Panc1 (cell line): Measurements from ENCODE around the gene TMEM62. TPM values are rescaled to one million over a fixed set of nuclear protein-coding genes. Genes with fewer than 3 reads are reported as not detected.

Source experiments
- ATAC-seq: fragments of 200-7000 bp; cut with Tn5 transposase; 2 replicates; pipeline ENCODE4 v1.9.1; 2020; ENCODE audit warnings: mild to moderate bottlenecking, moderate library complexity
- Bru-seq: library from RNA; stranded (reverse); fragments of 400-500 nt; gene quantifications from one replicate; lab custom pipeline; 2021; lab: Mats Ljungman, UMichigan
- BruChase-seq, 2 experiments: library from RNA; stranded (reverse); fragments of 400-500 nt; gene quantifications; one replicate each; lab custom pipeline; 2021; lab: Mats Ljungman, UMichigan
- BruUV-seq: library from RNA; stranded (reverse); fragments of 400-500 nt; replicated peaks from 2 replicates; lab custom pipeline; 2021; lab: Mats Ljungman, UMichigan
- CTCF ChIA-PET: fragments of 300-600 bp; sonication (Branson Sonifier 250); formaldehyde crosslinking; loops from one replicate; lab custom pipeline; 2022; ENCODE audit warnings: antibody characterized with exemption; lab: Charles Lee
- POLR2A ChIA-PET: fragments of 300-600 bp; sonication (Branson Sonifier 250); formaldehyde crosslinking; loops from one replicate; lab custom pipeline; 2022; ENCODE audit warnings: antibody characterized with exemption; lab: Charles Lee
- DNase-seq: peaks from one replicate; pipeline ENCODE4 v3.0.0-alpha.2; 2010; ENCODE audit warnings: low read depth, low spot score
- H3K27ac ChIP-seq: 2 replicates; pipeline ENCODE4 v1.5.1; 2011; ENCODE audit warnings: mild to moderate bottlenecking, low read length, inconsistent platforms
- H3K27me3 ChIP-seq: fragments of 200-500 bp; sonication (Bioruptor generic); 2 replicates; pipeline ENCODE4 v1.6.0; 2014; ENCODE audit warnings: low read length, inconsistent platforms; ENCODE audit not compliant: control insufficient read depth, insufficient read depth
- H3K36me3 ChIP-seq: fragments of 200-500 bp; sonication (Bioruptor generic); 2 replicates; pipeline ENCODE4 v1.5.1; 2014; ENCODE audit warnings: inconsistent platforms, mild to moderate bottlenecking, low read length, moderate library complexity; ENCODE audit not compliant: control insufficient read depth, insufficient read depth
- H3K4me1 ChIP-seq: 2 replicates; pipeline ENCODE4 v1.5.1; 2011; ENCODE audit warnings: inconsistent platforms, mild to moderate bottlenecking, low read length, moderate library complexity; ENCODE audit not compliant: control insufficient read depth, insufficient read depth
- H3K4me3 ChIP-seq, 2 experiments: 2 replicates each; pipeline ENCODE4 v1.5.1; 2011 to 2012; ENCODE audit warnings: low read depth in 2 of 2, low read length in 2 of 2, mild to moderate bottlenecking in 2 of 2, inconsistent platforms in 1 of 2, moderate library complexity in 1 of 2
- H3K9me3 ChIP-seq: fragments of 200-500 bp; sonication (Bioruptor generic); 2 replicates; pipeline ENCODE4 v1.5.1; 2014; ENCODE audit warnings: low read depth, mild to moderate bottlenecking, inconsistent platforms, low read length, moderate library complexity; ENCODE audit not compliant: control insufficient read depth, insufficient read depth
- POLR2AphosphoS5 ChIP-seq: IDR thresholded peaks from 2 replicates; pipeline ENCODE4 v1.6.1; 2012; ENCODE audit warnings: mild to moderate bottlenecking, low read depth, low read length, moderate library complexity
- REST ChIP-seq, 2 experiments: IDR thresholded peaks; 2 replicates each; pipeline ENCODE4 v1.6.1; 2011 to 2012; ENCODE audit warnings: low read depth in 2 of 2, control low read depth in 1 of 2, low read length in 1 of 2, mild to moderate bottlenecking in 1 of 2, moderate library complexity in 1 of 2; ENCODE audit not compliant: insufficient read depth in 1 of 2
- SIN3A ChIP-seq: IDR thresholded peaks from 2 replicates; pipeline ENCODE4 v1.6.1; 2012; ENCODE audit warnings: low read depth, mild to moderate bottlenecking, low read length, moderate library complexity, borderline replicate concordance; ENCODE audit not compliant: insufficient read depth
- TCF7L2 ChIP-seq: IDR thresholded peaks from 2 replicates; pipeline ENCODE4 v1.6.1; 2011; ENCODE audit warnings: mild to moderate bottlenecking, low read depth, low read length, inconsistent platforms
- in situ Hi-C: cut with HindIII; loops from 2 replicates; pipeline ENCODE4 v1.10.0; 2016; ENCODE audit warnings: low sequenced_read_pairs, low pct_unique_long_range_greater_than_20kb
- intact Hi-C: fragments of 100-400 bp; cut with micrococcal nuclease; formaldehyde crosslinking; loops from one replicate; pipeline ENCODE4 v1.10.0; 2022; ENCODE audit not compliant: unreplicated experiment
- long read RNA-seq: library from polyadenylated mRNA; unstranded; transcript quantifications from one replicate; pipeline ENCODE4 v2.0.0, GENCODE V29; 2021; ENCODE audit not compliant: unreplicated experiment
- polyA plus RNA-seq: library from polyadenylated mRNA; unstranded; fragments of >200 nt; gene quantifications from one replicate; pipeline ENCODE4 v1.2.1, GENCODE V29; 2012; ENCODE audit warnings: missing spikeins; ENCODE audit not compliant: insufficient read length
- total RNA-seq: library from RNA; stranded (reverse); gene quantifications from one replicate; pipeline ENCODE4 v1.2.1, GENCODE V29; 2021; ENCODE audit not compliant: unreplicated experiment
- TF ChIP-seq, protein P1 (sequence below): fragments of 450-650 bp; IDR thresholded peaks from 2 replicates; pipeline ENCODE4 v1.5.1; 2017; ENCODE audit warnings: mild to moderate bottlenecking

TMEM62 gene
- 20.4 TPM for total RNA-seq
- polyA plus RNA-seq = 11.4 TPM
- percentile 79 among the genes with signal in this experiment for Bru-seq, nascent RNA
- BruChase-seq, experiment 1, labeled RNA remaining after a 2-hour chase = percentile 65 among the genes with signal in this experiment
- BruChase-seq, experiment 2, labeled RNA remaining after a 6-hour chase = percentile 66 among the genes with signal in this experiment
- long read RNA-seq, transcript TMEM62-201 (14 exons, 2,771 nt) = major isoform, 7 of 28 reads
- long read RNA-seq, partial matches to known transcripts = 2 of 28 reads
- long read RNA-seq, other reads (novel, unspliced or antisense) = 19 of 28 reads

- POLR2A ChIA-PET = no interaction called here
- Histone ChIP-seq H3K27me3 (no peaks in the 10 kb centered on the region), H3K4me3 (peak within 1 kb of the TSS; percentile 70 to 83), H3K36me3 (peaks cover 4% of the 10 kb centered on the region; the same call in 1 of the 2 replicates), H3K4me1 (peaks cover 11% of the 10 kb centered on the region), H3K27ac (peak within 1 kb of the TSS; percentile 86), H3K9me3 (no peaks in the 10 kb centered on the region)
- CTCF ChIA-PET = no interaction called here
- DNase-seq (peak; percentile 45), ATAC-seq (peak; percentile 97)
- in situ Hi-C loops = no loop called here
- TF ChIP-seq TCF7L2 (peak; percentile 49), REST (IDR thresholded peaks at IDR 0.05; ENCODE audit: insufficient read depth in 1 of 2, low read depth in 2 of 2, low read length in 1 of 2) (no peak), POLR2AphosphoS5 (peak; percentile 61; the same call in 1 of the 2 replicates)
- intact Hi-C loops = no loop called here
- BruUV-seq = no TSS peak
Observed at GRCh38 chr15:43133430-43134156, at the start of gene TMEM62. Gene TMEM62, plus strand, starts transcription at chr15:43133586. Its CDS starts 217 bp downstream, at chr15:43133803.

- H3K9me3 ChIP-seq = no peaks in the 10 kb centered on the region
- H3K4me3 ChIP-seq = no peak overlapping the region
- BruUV-seq = no TSS peak
- DNase-seq = no peak
- H3K36me3 ChIP-seq = peaks cover 9% of the 10 kb centered on the region
- no peak for TF ChIP-seq TCF7L2
- TF ChIP-seq, protein P1, sequence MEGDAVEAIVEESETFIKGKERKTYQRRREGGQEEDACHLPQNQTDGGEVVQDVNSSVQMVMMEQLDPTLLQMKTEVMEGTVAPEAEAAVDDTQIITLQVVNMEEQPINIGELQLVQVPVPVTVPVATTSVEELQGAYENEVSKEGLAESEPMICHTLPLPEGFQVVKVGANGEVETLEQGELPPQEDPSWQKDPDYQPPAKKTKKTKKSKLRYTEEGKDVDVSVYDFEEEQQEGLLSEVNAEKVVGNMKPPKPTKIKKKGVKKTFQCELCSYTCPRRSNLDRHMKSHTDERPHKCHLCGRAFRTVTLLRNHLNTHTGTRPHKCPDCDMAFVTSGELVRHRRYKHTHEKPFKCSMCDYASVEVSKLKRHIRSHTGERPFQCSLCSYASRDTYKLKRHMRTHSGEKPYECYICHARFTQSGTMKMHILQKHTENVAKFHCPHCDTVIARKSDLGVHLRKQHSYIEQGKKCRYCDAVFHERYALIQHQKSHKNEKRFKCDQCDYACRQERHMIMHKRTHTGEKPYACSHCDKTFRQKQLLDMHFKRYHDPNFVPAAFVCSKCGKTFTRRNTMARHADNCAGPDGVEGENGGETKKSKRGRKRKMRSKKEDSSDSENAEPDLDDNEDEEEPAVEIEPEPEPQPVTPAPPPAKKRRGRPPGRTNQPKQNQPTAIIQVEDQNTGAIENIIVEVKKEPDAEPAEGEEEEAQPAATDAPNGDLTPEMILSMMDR = no peak
- no peak for TF ChIP-seq SIN3A
- no peak for TF ChIP-seq REST (IDR thresholded peaks at IDR 0.05; ENCODE audit: insufficient read depth in 1 of 2, low read depth in 2 of 2, low read length in 1 of 2)
- TF ChIP-seq POLR2AphosphoS5 = no peak
- no peaks in the 10 kb centered on the region for H3K4me1 ChIP-seq
- ChIA-PET CTCF (no interaction called here), POLR2A (no interaction called here)
- intact Hi-C loops = no loop called here
- in situ Hi-C loops = no loop called here
- H3K27ac ChIP-seq = no peak overlapping the region
- ATAC-seq = no peak
- H3K27me3 ChIP-seq = no peaks in the 10 kb centered on the region
Observed at GRCh38 chr15:43085921-43086320, 47.5 kb upstream of the TMEM62 start.
